GM18499 (cell line): ENCODE data around the gene SH3PXD2B.
"Not testable (repeated sequence)": the region's sequence is repeated elsewhere in the genome, so short reads cannot be mapped to it uniquely, and the experiment has no call there.

ENCODE experiments used
- ATAC-seq: cut with Tn5 transposase; IDR thresholded peaks from one replicate; pipeline ENCODE4 v1.9.1; 2021; ENCODE audit warnings: moderate number of reproducible peaks; ENCODE audit not compliant: insufficient read depth, unreplicated experiment

SH3PXD2B gene

GRCh38 chr5:172377438-172377837 lies 76.9 kb downstream of the SH3PXD2B start:
- ATAC-seq = no peak

DNA sequence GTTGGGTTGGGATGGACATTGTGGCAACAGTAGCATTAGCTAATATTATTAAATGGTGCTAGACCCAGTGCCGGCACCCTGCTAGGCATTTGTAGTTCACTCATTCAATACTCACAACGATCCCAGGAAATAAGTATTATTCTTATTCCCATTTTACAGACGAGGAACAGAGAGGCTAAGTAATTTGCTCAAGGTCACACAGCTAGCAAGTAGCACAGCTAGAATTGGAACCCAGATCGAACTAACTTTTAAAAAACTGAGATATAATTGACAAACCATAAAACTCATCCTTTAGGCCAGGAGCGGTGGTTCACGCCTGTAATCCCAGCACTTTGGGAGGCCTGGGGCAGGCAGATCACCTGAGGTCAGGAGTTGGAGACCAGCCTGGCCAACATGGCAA lies 79.5 kb downstream of the SH3PXD2B start:
- ATAC-seq = no peak

- ATAC-seq = no peak
These were observed 80.6 kb downstream of the SH3PXD2B start for GRCh38 chr5:172373680-172374079.

DNA sequence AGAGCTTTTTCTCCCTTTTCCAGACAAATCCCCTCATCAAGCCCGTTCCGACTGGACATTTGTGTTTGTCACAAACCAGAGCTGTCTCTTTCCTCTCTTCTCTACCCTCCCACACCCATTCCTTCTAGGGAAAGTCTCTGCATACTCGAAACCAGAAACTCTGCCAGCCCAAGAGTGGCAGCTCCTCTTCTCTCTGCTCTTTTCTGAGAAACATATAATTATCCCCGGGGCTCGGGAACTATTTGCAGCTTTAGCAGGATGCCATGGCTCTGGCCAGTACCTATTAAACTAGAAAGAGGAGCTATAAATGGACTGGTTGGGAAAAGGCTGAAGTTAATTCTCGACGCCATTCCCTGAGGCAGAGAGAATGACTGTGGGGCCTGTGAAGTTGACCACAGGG lies 82.6 kb downstream of the SH3PXD2B start:
- no peak for ATAC-seq

GRCh38 chr5:172370648-172371545 lies 83.4 kb downstream of the SH3PXD2B start:
- no peak for ATAC-seq

GRCh38 chr5:172370237-172370640 lies 84.1 kb downstream of the SH3PXD2B start:
- no peak for ATAC-seq

GRCh38 chr5:172368699-172369098 lies 85.6 kb downstream of the SH3PXD2B start:
- ATAC-seq = not testable (repeated sequence)

DNA sequence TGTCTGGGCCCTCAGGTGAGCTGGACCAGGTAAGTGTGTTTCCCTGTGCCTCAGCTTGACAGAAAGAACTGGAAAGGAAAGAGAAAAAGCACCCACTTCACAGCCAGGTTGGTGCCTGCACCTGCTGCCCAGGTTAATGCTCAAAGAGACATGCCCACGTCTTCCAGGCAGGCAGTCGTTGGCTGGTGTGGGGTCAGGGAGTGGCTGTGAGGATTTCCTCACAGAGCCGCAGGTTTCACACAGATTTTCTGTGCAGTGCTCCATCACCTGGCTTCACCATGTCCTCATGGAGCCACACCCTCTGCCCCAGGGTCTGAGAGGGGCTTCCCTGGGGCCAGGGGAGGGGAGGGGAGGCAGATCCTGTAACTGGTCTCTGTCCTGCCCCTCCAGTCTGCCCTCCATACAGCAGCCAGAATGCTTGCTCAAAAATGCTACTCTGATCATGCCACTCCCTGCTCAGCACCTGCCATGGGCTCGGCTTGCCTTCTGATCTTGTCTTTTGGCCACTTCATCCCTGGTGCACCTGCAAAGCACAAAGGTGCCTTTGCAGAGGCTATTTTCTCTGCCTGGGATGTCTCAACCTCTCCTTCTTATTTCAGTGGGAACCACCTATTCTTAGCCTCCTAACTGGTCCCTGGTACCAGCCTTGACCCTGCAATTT lies 88.2 kb downstream of the SH3PXD2B start:
- ATAC-seq = no peak

- no peak for ATAC-seq
These were observed 89.6 kb downstream of the SH3PXD2B start for GRCh38 chr5:172364773-172365172.

- no peak for ATAC-seq
These were observed 91.6 kb downstream of the SH3PXD2B start for GRCh38 chr5:172362755-172363154.

DNA sequence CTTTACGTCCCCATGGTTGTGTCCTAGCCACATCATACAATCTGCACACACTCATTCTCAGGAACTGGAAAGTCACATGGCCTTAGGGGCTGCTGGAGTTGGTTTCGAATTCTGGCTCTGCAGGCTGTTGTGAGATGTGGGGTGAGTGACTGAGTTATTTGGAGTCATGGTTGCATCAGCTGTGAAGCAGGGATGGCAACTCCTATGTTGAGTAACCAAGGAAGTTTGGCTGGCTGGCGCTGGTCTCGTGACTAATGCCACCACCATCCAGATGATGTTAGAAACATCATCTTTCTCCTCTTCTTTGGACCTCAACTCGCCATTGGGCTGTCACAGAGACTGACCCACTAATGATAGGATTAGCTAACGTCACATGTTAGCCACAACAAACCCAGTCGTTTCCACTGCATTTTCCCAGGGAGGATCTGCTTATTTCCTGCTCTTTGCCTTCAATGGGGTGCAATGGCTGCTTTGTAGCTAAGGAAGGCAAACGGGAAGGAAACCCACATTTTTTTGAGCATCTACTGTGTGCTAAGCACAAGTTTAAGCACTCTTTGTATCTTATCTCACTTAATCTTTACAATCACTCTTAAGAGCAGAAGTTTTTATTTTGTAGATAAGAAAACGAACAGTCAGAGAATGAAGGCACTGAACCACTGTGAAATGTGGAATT lies 92.6 kb downstream of the SH3PXD2B start:
- no peak for ATAC-seq

DNA sequence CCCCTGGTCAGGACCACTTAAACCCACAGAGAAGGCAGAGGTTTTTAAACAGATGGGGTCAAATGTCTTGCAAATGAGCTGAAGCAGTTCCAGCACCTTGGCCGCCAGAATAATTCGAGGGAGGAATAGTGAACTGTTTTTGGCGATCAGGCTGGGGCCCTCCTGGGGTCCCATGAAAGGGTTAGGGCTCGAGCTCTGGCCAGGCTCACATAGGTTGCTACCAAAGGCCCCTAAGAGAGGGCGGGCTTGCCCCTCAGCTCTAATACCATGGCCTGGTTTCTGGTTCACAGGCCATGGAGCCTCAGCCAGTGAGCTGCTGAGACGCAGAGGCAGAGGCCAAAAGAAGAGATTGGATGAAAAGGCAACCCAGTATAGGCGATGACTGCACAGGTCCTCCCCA lies 96.0 kb downstream of the SH3PXD2B start:
- ATAC-seq = no peak

GRCh38 chr5:172356527-172356926 lies 97.8 kb downstream of the SH3PXD2B start:
- ATAC-seq = no peak

- ATAC-seq = no peak
These were observed 98.3 kb downstream of the SH3PXD2B start for GRCh38 chr5:172356047-172356446.

GRCh38 chr5:172353846-172354245 lies 100.5 kb downstream of the SH3PXD2B start:
- ATAC-seq = no peak

DNA sequence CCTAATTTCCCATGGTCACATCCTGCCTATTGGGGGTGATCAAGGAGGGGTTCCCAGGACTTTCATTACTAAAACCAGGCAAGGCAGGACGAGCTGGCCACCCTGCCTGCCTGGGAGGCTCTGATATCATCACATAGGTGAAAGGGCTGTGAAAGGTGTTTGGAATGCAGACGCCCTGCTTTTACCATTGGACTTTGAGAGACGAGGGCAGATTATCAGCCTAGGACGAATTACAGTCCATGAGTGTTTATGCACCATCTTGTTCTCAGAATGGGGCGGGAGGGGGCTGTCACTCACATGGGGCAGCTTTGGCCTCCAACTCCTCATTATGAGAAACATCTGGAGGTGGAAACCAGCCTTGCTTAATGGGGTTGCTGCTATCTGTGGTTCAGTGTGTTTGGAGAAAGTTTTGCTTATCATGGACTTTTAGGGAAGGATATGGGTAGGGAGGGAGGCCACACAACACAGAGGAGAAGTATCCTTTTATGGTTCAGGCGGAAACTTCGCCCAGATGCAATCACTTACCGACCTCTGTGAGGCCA lies 101.0 kb downstream of the SH3PXD2B start:
- no peak for ATAC-seq

DNA sequence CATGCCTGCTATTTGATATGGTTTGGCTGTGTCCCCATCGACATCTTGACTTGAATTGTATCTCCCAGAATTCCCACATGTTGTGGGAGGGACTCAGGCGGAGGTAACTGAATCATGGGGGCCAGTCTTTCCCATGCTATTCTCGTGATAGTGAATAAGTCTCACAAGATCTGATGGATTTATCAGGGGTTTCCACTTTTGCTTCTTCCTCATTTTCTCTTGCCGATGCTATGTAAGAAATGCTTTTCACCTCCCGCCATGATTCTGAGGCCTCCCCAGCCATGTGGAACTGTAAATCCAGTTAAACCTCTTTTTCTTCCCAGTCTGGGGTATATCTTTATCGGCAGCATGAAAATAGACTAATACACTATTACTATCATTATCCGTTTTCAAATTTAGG lies 101.8 kb downstream of the SH3PXD2B start:
- not testable (repeated sequence) for ATAC-seq

DNA sequence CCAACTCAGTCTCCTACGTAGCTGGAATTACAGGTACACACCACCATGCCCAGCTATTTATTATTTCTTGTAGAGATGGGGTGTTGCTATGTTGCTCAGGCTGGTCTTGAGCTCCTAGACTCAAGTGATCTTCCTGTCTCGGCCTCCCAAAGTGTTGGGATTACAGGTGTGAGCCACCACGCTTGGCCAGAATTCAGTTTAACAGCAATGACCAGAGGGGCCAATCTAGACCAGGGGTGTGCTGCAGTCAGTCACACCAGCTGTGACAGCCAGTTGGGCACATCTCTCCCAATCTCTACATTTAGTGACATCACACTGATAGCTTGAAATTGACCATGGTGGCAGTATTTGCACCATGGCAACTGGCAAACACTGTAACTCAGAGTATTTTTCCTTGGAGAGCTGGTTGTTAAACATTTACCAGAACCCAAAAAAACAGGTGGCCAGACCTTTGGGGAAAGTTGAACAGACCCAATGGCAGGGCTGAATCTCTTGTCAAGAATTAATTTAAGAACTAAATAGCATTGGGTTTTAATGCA lies 103.0 kb downstream of the SH3PXD2B start:
- no peak for ATAC-seq

GRCh38 chr5:172350212-172351181 lies 103.8 kb downstream of the SH3PXD2B start:
- ATAC-seq = no peak
